ENCODE measurements around the gene PTTG2.
"Not testable (repeated sequence)": the region's sequence is repeated elsewhere in the genome, so short reads cannot be mapped to it uniquely, and the experiment has no call there.

The PTTG2 gene

DNA sequence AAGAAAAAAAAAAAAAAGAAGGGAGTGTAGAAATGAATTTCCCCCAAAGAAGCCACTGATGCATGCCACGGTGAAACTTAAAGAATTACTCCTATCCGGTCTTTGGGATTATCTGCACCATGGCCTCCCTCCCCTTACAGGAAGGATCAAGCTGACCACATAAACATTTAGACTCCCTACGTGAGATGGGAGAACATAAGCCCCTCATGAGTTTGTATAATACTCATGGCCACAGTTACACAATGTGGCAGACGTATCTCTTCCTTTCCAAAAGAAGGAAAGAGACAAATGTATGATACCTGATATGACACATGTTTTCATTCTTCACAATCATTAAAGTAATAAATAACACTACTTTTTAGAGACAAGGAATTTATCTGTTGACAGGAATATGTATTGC lies 3.3 kb upstream of the PTTG2 start:
- DNase-seq (ENCODE audit: low read depth in 1 of 2, low spot score in 1 of 2), result no peak

DNA sequence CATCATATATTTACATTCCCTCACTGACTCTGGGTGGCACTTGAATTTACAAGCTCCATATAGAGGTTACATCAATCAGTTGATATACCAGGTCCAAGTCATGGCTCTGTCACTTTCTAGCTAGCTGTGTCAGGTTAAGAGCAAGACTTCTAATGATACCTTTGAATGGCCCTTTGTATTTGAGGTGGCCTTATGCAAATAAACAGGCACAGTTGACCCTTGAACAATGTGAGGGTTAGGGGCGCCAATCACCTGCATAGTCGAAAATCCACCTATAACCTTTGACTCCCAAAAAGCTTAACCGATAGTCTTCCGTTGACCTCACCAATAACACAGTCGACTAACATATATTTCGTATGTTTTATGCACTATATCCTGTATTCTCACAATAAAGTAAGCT lies 1.3 kb upstream of the PTTG2 start:
- no peak for DNase-seq (ENCODE audit: low read depth in 1 of 2, low spot score in 1 of 2)

DNA sequence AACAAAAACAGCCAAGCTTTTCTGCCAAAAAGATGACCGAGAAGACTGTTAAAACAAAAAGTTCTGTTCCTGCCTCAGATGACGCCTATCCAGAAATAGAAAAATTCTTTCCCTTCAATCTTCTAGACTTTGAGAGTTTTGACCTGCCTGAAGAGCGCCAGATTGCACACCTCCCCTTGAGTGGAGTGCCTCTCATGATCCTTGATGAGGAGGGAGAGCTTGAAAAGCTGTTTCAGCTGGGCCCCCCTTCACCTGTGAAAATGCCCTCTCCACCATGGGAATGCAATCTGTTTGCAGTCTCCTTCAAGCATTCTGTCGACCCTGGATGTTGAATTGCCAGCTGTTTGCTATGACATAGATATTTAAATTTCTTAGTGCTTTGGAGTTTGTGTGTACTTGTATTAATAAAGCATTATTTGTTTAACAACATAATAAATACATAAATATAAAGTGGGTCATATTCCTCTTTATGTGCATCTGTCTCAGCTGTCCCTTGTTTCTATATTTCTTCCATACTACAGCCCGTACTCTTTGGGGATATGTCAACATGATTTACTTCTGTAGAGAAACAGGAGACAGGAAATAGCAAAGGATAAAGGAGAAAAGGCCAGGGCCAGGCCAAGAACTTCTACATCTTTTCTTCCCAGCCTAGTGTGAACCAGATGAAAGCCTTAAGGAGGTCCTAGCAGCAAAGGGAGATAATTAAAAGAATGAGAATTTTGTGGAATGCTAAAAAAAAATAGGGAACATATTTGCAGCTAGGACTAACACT lies 667 bp downstream of the PTTG2 start:
- DNase-seq (ENCODE audit: low read depth in 1 of 2, low spot score in 1 of 2), result no peak

DNA sequence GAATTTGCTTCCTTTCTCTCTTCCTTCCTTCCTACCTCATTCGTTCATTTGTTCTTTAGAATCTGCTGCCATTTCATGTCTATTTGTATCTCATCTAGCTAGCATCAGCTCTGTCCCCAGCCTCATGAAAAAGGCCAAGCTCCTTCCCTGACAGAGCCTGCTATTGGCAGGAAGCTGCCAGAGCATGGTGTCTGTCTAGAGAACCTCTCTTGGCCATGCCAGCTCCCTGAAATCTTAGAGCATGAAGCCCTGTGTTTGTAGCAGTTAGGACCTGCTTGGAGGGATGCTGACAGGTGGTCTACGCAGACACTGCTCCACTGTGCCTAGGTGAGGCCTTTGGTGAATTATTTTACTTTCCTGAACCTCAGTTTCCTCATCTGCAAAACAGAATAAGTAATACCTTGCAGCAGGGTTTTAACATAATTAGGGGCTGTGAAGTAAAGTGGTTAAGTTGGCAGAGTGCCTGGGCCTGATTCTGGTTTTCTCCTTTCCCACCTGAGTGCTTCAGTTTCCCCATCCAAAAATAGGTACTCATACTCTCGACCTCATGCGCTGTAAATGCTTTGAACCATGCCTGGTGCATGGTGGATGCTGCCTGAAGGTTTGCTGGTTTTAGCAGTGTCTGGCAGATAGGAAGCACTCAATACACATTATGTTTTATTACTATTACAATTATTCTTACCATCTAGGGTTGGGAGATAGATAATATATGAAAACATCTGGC lies 4.7 kb downstream of the PTTG2 start:
- DNase-seq (ENCODE audit: low read depth in 1 of 2, low spot score in 1 of 2), result no peak

DNA sequence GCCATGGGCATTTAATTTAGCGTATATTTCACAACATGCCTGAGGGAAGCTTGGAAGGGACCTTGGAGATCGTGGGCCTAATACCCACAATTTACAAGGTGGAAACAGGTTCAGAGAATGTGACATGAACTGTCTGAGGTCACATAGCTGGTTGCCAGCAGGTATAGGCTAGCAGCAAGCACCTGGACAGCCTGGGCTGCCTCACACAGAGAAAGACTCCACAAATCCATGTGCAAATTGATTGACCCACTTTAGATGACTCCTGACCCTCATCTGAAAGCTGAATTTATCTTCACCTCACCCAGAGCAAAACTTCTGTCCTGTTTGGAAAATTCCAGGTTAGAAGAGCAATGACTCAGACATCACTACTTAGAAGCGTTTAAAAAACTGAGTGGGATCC lies 5.8 kb downstream of the PTTG2 start:
- no peak for DNase-seq (ENCODE audit: low read depth in 1 of 2, low spot score in 1 of 2)

DNA sequence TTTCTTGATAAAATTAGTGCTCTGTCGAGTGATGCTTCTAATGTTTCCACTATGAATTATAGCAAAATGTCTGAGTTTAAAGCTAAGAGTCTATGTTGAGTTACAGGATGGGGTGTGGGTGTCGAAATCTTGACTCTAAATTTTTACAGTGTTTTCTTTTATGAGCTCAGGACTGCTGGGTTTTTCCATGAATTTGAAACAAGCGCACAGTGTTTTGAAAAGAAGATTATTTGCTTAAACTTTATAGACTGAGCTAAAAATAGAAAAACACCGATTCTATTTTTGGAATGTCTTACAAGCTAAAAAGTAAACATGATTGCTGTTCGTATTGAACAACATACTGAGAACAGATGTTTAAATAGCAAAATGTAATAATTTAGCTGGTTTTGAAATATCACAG lies 7.5 kb downstream of the PTTG2 start:
- DNase-seq (ENCODE audit: low read depth in 1 of 2, low spot score in 1 of 2), result no peak

DNA sequence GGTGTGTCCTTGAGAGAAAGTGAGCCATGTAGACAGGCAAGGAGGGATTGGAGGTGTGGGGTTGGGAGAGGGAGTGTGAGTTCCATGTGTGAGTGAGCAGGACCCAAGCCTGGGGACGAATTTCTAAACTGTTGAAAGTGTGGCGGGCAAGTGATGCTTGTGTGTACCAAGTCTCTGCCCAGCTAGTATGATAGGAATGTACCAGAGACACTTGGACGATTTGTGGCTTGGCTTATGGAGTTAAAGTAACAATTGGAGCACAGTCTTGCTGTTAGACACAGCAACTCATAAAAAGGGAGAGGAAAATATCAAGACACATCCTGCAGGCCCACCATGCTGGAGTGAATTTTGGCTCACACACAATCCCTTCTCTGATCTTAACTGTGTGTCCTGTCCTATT lies 8.5 kb downstream of the PTTG2 start:
- no peak for DNase-seq (ENCODE audit: low read depth in 1 of 2, low spot score in 1 of 2)

DNA sequence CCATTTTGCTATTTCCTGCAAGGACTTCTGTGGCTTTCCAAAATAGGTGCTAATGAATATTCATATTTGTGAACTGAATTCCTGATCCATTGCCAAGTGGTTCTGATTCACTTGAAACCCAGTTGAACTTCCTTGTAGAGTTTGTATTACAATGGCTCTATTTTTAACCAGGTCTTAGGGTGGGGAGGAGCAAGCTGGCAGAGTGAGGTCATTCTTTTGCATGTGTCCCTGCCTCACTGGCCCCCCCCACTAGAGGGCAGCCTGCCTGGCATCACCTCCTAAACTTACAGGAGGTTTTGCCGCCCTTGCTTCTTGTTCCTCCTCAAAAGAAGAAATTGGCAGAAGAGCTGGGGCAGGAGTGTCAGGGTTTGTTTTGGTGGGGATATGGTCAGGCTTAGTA lies 10.5 kb downstream of the PTTG2 start:
- DNase-seq (ENCODE audit: low read depth in 1 of 2, low spot score in 1 of 2), result peak; percentile 35 to 39

DNA sequence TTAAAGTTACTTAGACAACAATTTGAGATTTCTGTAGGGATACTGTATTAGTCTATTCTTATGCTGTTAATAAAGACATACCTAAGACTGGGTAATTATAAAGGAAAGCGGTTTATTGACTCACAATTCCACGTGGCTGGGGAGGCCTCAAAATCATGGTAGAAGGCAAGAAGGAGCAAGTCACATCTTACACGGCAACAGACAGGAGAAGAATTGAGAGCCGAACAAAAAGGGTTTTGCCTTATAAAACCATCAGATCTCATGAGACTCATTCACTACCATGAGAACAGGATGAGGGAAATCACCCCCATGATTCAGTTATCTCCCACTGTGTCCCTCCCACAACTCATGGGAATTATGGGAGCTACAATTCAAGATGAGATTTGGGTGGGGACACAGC lies 11.0 kb downstream of the PTTG2 start:
- DNase-seq (ENCODE audit: low read depth in 1 of 2, low spot score in 1 of 2), result no peak

DNA sequence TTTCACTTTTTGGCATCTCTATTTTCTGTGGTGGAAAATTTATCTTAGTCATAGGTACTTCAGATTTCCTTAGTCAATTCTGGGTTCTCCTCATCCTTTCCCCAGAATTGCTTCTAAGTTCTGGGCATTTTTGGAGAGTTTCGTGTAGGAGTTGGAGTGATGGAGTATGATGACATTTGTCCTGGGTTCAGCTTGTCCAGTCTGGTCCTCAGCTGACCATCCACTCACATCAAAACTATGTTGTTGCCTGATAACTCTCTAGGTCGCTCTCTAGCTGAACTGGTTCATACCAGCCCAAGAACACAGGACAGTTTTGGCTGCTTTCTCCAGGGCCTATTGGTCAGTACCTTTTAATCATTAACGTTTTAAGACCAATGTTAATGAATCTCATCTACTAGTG lies 13.2 kb downstream of the PTTG2 start:
- DNase-seq (ENCODE audit: low read depth in 1 of 2, low spot score in 1 of 2), result no peak

DNA sequence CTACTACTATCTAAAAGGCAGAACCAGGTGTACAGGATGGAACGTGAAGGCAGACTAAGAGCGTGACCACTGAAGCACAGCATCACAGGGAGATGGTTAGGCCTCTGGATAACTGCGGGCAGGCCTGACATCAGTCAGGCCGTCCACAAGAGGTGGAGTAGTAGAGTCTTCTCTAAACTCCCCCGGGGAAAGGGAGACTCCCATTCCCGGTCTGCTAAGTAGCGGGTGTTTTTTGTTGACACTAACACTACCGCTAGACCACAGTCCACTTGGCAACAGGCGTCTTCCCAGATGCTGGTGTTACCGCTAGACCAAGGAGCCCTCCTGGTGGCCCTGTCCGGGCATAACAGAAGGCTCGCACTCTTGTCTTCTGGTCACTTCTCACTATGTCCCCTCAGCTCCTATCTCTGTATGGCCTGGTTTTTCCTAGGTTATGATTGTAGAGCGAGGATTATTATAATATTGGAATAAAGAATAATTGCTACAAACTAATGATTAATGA lies 15.2 kb downstream of the PTTG2 start:
- not testable (repeated sequence) for DNase-seq (ENCODE audit: low read depth in 1 of 2, low spot score in 1 of 2)

DNA sequence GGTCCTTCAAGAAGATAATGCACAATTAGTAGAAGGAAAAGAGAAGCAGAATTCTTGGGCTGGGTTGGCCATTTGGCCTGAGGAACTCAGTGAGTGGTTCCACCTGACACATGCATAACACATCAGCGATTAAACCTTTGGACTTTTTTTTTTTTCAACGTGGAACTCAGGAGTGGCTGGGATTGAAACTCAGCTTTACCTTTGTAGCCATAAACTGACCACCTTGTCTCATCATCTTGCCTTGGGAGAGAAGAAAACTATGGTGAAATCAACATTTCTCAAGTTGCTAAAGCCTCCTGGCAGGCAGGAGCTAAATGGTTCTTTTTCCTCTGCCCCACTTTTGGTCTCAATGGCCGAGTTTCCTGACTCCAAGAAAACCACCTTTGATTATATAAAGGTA lies 16.3 kb downstream of the PTTG2 start:
- no peak for DNase-seq (ENCODE audit: low read depth in 1 of 2, low spot score in 1 of 2)

DNA sequence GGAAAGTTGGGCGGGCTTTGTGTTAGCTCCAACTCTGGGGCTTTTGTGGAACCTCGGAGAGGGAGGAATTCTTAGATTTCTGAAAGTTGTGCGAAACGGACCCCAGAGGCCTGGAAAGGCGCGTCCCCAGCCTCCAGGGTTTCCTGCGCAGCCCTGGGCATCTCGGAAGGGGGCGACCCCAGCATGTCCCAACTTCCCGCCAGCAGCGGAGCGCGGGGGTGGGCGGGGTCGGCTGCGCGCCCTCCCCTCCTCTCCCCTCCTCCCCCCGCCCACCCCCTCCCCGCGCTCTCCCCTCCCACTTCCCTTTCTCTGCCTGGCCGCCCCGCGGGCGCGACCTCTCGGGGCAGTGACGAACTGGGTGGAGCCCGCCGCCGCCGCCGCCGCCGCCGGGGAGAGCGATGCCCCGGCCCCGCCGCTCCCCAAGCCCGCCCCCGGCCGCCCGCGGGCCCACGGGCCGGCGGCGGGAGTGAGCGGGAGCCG lies 16.8 kb downstream of the PTTG2 start:
- DNase-seq (ENCODE audit: low read depth in 1 of 2, low spot score in 1 of 2), result peak; percentile 48 to 60

DNA sequence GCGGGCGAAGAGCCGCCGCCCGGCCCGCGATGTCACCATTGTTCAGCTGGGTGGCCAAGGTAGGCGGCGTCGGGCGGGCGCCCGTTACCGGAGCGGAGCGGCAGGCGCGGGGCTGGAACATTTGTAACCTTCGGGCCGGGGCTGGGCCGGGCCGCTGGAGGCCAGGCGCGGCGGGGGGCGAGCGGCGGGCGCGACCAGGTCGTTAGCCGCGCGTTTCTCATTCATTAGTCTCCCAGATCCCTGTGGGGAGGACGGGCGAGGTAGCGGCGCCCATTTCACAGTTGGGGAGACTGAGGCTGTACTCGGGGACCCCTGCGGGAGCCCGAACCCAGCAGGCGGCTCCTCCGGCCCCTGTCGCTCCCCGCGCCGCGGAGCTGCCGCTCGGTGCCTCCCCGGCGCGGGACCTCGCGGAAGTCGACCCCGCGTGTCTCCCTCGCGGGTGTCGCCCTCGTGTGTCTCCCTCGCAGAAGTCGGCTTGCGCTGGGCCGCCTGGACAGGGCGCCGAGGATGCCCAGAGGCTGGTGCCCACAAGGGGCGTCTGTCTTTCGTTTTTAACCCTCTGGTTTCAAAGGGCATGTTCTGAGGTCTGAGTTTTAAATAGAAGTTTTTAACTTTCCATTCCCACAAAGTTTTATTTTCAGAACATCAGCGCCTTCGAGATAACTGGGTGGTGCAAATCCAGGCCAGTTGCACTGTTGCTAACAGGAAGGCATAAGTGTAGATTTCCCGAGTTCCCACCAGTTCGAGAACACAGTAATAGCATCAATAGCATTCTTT lies 17.5 kb downstream of the PTTG2 start:
- peak; percentile 43 to 61 for DNase-seq (ENCODE audit: low read depth in 1 of 2, low spot score in 1 of 2)

DNA sequence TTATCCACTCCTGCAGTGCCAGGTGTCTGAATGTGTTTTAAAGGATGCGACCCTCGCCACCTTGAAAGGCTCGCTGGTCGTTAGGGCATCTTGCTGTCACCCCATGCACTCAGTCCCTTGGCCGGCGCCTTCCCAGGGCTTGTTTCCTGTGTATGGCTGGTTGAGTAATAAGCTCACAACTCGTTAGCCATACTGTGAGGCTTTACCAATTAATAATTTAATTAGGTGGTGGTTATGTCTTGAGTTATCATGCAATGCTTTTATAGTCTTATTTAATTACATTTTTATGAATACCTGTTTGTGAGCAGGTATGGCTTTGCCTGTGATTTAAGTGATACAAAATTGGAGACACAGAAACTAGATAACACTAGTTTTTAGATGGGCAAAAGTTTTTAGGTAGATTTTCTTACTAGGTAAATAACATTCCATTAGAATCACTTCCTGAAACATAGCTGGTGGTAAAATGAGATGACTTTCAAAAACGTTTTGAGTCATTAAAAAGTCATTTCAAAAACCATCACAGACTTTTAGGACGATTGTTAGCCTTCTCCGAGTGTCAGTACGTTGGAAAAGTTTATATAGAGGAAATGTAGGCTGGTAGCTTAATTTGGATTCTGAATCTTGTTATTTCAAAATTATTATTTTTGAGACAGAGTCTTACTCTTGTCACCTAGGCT lies 18.2 kb downstream of the PTTG2 start:
- no peak for DNase-seq (ENCODE audit: low read depth in 1 of 2, low spot score in 1 of 2)

DNA sequence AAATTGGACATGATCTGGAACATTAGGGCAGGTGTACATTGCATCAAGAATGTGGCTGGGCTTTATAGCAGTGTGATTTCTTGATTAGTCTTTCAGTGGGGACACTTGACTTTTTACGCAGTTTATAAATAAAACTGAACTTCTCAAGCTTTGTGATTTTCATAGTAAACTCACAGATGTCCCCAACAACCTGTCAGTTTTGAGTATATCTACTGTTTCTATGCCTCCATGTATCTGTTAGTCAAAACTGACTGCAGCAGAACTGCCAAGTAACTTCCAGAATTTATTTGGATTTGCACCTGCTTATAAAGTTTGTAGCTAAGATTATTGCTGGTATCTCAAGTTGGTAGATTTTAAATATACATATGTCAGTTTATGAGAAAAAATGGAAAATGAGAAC lies 20.0 kb downstream of the PTTG2 start:
- DNase-seq (ENCODE audit: low read depth in 1 of 2, low spot score in 1 of 2), result no peak

DNA sequence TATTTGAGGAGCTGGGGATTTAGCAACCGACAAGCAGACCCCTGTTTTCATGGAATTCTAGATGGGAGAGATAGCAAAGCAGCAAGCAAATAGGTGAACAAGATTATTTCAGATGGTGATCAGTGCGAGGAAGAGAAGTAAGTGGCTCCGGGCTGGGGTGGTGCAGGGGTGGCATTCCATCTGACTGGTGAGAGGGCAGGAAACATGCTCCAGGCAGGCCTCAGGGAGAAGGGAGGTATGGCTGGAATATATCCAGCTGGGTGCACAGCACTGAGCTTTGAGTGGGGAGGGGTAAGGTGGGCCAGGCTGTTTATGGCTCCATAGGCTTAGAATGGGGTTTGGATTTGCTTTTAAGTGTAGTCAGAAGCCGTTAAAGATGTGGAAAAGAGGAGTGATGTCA lies 21.2 kb downstream of the PTTG2 start:
- no peak for DNase-seq (ENCODE audit: low read depth in 1 of 2, low spot score in 1 of 2)

DNA sequence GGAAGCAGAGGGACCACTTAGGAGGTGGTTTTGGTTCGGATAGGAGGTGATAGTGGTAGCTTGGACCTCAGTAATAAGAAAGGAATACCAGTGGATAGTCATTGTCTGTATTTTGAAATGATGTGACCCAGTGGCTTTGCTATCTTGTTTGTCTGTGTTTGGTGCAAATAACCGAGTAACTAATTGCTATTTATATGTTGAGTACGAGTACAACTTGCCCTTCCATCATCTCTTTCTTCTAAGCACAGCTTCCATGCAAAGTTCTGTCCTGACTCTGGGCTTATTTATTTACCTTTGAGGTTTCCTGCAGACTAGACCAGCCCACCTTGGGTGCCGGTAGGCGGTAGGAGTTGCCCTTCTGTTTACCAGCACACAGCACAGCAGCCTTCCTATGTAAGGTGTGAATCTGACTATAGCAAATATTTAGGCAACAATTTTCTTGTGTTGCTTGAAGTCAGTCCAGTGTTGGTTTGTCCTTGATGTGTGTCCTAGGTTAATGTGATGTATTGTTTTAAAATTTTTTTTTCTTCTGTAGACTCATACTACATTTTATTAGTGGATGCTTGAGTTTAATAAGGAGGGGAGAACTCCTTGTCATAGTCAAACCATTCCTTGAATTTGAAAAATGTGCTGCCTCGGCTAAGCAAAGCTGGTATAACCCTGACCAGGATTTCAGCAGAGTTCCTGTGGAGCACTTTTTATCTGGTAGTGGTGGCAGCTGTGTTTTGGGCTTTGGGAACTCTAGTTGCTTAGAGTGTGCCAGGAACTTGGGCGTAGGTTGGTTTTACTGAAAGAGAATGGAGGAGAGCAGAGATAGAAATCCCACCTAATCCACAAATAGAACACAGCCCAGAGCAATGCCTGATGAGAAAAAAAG lies 21.9 kb downstream of the PTTG2 start:
- no peak for DNase-seq (ENCODE audit: low read depth in 1 of 2, low spot score in 1 of 2)

DNA sequence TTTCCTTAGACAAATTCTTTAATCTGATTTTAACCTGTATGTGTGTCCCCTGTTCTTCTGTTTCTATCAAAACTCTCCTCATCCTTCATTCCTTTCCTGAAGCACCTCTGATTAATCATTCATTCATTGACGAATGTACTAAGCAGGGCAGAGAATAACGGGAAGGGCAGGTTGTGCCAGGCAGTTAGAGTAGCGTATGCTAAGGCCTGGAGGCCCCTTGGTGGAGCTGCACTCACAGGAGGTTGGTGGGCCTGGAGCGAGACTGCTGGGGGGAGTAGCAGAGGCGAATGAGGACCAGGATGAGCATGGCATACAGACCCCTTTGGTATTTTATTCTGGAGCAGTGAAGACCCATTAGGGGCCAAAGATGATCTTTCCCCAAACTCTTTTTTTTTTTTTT lies 22.5 kb downstream of the PTTG2 start:
- no peak for DNase-seq (ENCODE audit: low read depth in 1 of 2, low spot score in 1 of 2)

DNA sequence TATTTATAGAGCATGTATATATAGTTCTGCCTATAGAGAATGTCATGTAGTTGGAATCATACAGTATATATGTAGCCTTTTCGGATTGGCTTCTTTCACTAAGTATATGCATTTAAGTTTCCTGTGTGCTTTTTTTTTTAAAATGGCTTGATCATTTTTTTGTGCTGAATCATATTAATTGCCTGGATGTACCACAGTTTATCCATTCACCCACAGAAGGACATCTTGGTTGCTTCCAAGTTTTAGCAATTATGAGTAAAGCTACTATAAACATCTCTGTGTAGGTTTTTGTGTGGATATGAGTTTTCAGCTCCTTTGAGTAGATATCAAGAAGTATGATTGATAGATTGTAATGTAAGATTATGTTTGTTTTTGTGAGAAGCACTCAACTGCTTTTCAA lies 23.8 kb downstream of the PTTG2 start:
- no peak for DNase-seq (ENCODE audit: low read depth in 1 of 2, low spot score in 1 of 2)
